GM03348 (cell line): ENCODE measurements around the gene HRH3.

ENCODE experiments used
- DNase-seq: peaks from one replicate; pipeline ENCODE4 v3.0.0; 2012; ENCODE audit warnings: low spot score

The HRH3 gene

GRCh38 chr20:62174870-62175624, 45.0 kb downstream of the HRH3 start:
- DNase-seq, result no peak

- DNase-seq, result no peak
Measured at GRCh38 chr20:62174021-62174804, 45.9 kb downstream of the HRH3 start.

DNA sequence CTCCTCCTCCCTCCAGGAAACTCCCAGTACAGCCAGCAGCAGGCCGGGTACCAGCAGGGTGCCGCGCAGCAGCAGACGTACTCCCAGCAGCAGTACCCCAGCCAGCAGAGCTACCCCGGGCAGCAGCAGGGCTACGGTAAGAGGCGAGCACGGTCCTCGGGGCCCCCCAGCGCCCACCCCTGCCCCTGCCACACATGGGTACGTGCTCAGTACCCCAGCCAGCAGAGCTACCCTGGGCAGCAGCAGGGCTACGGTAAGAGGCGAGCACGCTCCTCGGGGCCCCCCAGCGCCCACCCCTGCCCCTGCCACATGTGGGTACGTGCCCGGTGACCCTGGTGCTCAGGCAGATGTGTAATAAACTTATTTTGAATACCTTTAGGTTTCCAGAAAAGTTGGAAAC, 47.4 kb downstream of the HRH3 start:
- DNase-seq, result no peak

DNA sequence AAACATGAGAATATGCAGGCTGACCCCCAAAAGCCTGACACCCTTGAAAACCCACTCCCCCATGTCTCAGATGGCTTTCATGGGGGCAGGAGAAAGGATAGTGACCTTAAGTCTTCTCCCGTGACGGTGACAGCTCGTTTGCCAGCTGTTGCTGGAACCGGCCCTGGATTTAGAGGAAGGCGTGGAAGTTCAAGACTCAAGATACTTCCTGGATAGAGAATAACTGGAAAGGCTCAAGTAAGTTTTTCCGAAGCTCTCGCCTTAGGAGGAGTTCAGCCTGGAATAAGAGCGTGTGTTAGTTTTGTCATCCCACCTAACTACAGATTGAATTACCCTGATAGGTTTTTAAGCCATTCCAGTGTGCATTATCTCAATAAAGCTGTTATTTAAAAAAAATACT, 48.8 kb downstream of the HRH3 start:
- no peak for DNase-seq

GRCh38 chr20:62170536-62170935, 49.5 kb downstream of the HRH3 start:
- DNase-seq, result no peak

GRCh38 chr20:62168890-62169435, 51.1 kb downstream of the HRH3 start:
- DNase-seq, result no peak

GRCh38 chr20:62168061-62168460, 52.0 kb downstream of the HRH3 start:
- DNase-seq, result no peak

GRCh38 chr20:62167474-62167873, 52.6 kb downstream of the HRH3 start:
- DNase-seq, result no peak

DNA sequence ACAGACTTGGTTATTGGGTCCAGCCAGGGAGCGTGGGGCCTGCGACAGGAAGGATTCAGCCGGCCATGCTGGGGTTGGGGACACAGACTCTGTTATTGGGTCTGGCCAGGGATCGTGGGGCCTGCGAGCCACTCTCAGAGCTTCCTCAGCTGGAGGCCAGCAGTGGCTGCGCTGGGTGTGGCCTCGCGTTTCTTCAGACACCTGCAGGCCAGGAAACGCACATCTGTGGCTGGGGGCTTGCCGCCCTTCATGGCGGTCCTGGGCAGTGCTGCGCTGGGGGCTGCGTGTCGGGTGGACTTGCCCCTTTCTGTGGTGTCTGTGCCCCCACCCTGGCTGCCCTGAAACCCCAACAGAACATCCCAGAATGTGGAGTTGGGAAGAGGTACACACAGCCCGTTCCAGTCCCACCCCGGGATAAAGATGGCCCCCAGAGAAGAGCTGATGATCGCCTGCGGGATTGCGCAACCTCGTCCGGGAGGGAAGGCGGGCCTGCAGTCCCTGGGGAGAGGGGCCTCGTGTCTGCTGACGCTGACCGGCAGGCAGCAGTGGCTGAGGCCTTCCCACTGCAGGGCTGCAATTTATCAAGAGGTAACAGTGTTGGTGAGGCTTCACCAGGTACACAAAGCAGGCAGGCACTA, 54.2 kb downstream of the HRH3 start:
- DNase-seq, result no peak
